Ovary (tissue), 9 donors: ENCODE measurements around the gene RNF123. TPM values are rescaled to one million over a fixed set of nuclear protein-coding genes. Genes with fewer than 3 reads are reported as not detected.
A peak's percentile ranks its signal among the peaks of the same experiment; 100 is the strongest.

Experiments
- DNase-seq, 5 donors: peaks; one replicate each; pipeline ENCODE4 v3.0.0-alpha.2; 2019 to 2020
- H3K27ac ChIP-seq, 2 donors: fragments of 200-600 bp; one replicate each; pipeline versions ENCODE4 v1.5.1 to v1.8.0; 2019 to 2022
- H3K27me3 ChIP-seq: fragments of 200-600 bp; one replicate; pipeline ENCODE4 v1.8.0; 2022
- H3K36me3 ChIP-seq: fragments of 200-600 bp; sonication (generic); one replicate; pipeline ENCODE4 v1.5.1; 2019
- H3K4me1 ChIP-seq: one replicate; pipeline ENCODE4 v1.8.1; 2013; ENCODE audit warnings: mild to moderate bottlenecking, moderate library complexity; ENCODE audit not compliant: insufficient read depth
- H3K4me3 ChIP-seq: fragments of 200-600 bp; sonication (generic); one replicate; pipeline ENCODE4 v1.5.1; 2017
- H3K9me3 ChIP-seq, 2 donors: fragments of 200-600 bp in 1 of 2; sonication (generic) in 1 of 2; one replicate each; pipeline versions ENCODE4 v1.5.1 to v1.8.1; 2013 to 2019; ENCODE audit warnings: mild to moderate bottlenecking in 1 of 2, moderate library complexity in 1 of 2
- EP300 ChIP-seq: sonication (generic); formaldehyde crosslinking; IDR thresholded peaks from one replicate; pipeline ENCODE4 v1.6.1; 2017; ENCODE audit warnings: antibody characterized with exemption
- POLR2A ChIP-seq: fragments of 450-650 bp; IDR thresholded peaks from one replicate; pipeline ENCODE4 v1.6.1; 2017; ENCODE audit warnings: antibody characterized with exemption, mild to moderate bottlenecking, moderate library complexity
- WGBS, 3 donors: extraction: QIAGEN DNeasy Blood & Tissue Kit in 1 of 3; methylation state at CpG; one replicate each; pipeline versions ENCODE4 v1.1.5 to v1.1.7; 2013 to 2017; 5-methylcytosine and 5-hydroxymethylcytosine counted together
- intact Hi-C, 4 donors: fragments of 100-400 bp; cut with DNase I; formaldehyde crosslinking; loops; one replicate each; pipeline versions ENCODE4 v1.11.0 to v1.15.1; 2022 to 2023
- polyA plus RNA-seq, 2 donors: library from polyadenylated mRNA; stranded (reverse); fragments of 200-250 nt in 1 of 2; fragments of 350-450 nt in 1 of 2; fragmentation: Illumina TruSeq in 1 of 2; extraction: RNeasy Lipid Tissue Mini Kit (QIAGEN cat#74804) in 1 of 2; gene quantifications; one replicate each; pipeline ENCODE4 v1.2.3, GENCODE V29; 2013 to 2014
- total RNA-seq, 7 donors: library from RNA; depleted of rRNA in 2 of 7; stranded (reverse); fragments of >200 nt in 2 of 7; fragmentation: NEBNext Ultra II Directional in 3 of 7; extraction: Animal tissue kit (Norgen Biotek cat#: 25700) in 3 of 7; gene quantifications; one replicate each; pipeline versions ENCODE4 v1.1.0 to v1.2.4, GENCODE V29; 2016 to 2023
- TF ChIP-seq, protein P1 (sequence below), 3 donors: fragments of 450-650 bp in 2 of 3; fragments of 200-600 bp in 1 of 3; IDR thresholded peaks; one replicate each; pipeline versions ENCODE4 v1.5.1 to v1.8.0; 2016 to 2022; ENCODE audit warnings: antibody characterized with exemption in 3 of 3, mild to moderate bottlenecking in 1 of 3
- donor health status: DM: no; HTN: no; CAD: no; lungs with moderate emphysema.
- donor health status: DM: no; HTN: no; CAD: no.
- donor health status: Bipolar disorder and iron deficiency.
- donor health status: DM: yes; HTN: yes; CAD: no.
- donor health status: DM: no; HTN: no; CAD: no.
- donor health status: DM: yes; HTN: yes; CAD: no.

RNF123 gene
- total and polyA plus RNA-seq, 9 donors = 15.9 to 37.6 (median 24.0) TPM

DNA sequence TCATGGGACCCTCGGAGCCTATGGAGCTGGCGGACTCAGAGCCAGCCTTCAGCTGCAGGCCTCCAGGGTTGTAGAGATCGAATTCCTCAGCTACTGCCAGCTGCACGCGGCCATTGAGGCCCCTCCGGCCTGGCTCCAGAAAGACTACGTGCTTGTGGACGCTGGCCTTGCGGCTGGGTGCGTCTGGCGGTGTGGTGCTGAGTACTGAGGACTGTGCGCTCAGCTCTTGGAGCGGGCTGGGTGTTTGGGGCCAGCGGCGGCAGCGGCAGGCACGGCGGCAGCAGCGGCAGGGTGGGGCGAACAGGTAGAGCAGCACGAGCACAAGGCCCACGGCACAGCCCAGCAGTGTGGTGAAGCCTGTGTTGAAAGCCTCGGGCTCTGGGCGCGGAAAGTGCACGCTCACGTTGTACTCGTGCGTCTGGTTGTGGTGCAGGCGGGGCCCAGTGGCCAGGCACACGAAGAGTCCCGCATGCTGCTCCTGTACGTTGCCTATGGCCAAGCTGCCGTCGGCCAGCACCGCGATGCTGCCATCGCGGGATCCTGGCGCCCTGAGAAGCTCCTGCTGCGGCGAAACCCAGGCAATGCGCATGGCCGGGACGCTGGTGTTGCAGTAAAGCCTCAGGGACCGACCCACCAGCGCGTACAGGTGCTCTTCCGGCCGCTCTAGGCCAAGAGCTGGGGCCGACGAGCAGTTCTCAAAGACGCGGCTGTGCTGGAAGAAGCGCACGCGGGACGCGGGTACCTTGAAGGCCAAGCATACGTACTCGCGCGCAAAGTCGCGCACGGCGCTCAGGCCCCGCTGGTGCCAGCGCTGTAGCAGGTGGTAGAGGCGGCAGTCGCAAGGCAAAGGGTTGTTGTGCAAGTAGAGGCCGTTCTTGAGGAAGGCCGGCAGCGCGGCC is 28.9 kb downstream of the RNF123 start:
- intact Hi-C loops = loop anchor here in 1 of 4 donors (10.0 kb wide), 1 partner anchor 127 kb away; no protein-coding TSS in a partner anchor
- WGBS, 3 donors = 50 to 71% (median 66%) methylated on average over 66 to 75 of the region's 75 CpGs
- no peak overlapping the region for H3K4me3 ChIP-seq
- no peaks in the 10 kb centered on the region for H3K27me3 ChIP-seq
- no peak overlapping the region for H3K27ac ChIP-seq
- H3K9me3 ChIP-seq = no peaks in the 10 kb centered on the region
- peaks cover 12% of the 10 kb centered on the region for H3K4me1 ChIP-seq
- H3K36me3 ChIP-seq = no peaks in the 10 kb centered on the region
- TF ChIP-seq, protein P1, sequence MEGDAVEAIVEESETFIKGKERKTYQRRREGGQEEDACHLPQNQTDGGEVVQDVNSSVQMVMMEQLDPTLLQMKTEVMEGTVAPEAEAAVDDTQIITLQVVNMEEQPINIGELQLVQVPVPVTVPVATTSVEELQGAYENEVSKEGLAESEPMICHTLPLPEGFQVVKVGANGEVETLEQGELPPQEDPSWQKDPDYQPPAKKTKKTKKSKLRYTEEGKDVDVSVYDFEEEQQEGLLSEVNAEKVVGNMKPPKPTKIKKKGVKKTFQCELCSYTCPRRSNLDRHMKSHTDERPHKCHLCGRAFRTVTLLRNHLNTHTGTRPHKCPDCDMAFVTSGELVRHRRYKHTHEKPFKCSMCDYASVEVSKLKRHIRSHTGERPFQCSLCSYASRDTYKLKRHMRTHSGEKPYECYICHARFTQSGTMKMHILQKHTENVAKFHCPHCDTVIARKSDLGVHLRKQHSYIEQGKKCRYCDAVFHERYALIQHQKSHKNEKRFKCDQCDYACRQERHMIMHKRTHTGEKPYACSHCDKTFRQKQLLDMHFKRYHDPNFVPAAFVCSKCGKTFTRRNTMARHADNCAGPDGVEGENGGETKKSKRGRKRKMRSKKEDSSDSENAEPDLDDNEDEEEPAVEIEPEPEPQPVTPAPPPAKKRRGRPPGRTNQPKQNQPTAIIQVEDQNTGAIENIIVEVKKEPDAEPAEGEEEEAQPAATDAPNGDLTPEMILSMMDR (IDR thresholded peaks at IDR 0.05) = no peak
- TF ChIP-seq POLR2A = no peak
- peak in 2 of 5 donors; percentile 24 to 41 for DNase-seq

DNA sequence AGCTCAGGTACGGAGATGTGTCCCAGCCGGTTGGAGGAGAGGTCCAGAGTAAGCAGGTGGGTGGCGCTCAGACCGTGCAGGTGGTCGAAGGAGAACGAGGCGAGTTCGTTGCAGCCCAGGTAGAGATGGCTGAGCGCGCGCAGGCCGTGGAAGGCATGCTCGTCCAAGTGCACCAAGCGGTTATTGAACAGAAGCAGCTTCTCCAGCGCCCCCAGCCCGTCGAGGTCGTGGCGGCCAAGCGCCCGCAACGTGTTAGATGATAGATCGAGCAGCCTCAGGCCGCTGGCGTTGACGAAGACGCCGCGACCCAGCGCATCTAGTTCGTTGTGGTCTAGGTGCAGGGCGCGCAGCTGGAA is 29.5 kb downstream of the RNF123 start:
- 3 to 7% (median 6%) methylated on average over 33 of the region's 33 CpGs for WGBS, 3 donors
- H3K9me3 ChIP-seq = no peaks in the 10 kb centered on the region
- H3K27ac ChIP-seq = no peak overlapping the region
- H3K27me3 ChIP-seq = no peaks in the 10 kb centered on the region
- H3K4me3 ChIP-seq = peak overlapping the region; percentile 45
- TF ChIP-seq EP300 (no peak), POLR2A (no peak)
- TF ChIP-seq, protein P1 (IDR thresholded peaks at IDR 0.05) = no peak
- H3K36me3 ChIP-seq = no peaks in the 10 kb centered on the region
- peak in 1 of 5 donors; percentile 31 for DNase-seq
- peaks cover 12% of the 10 kb centered on the region for H3K4me1 ChIP-seq
- intact Hi-C loops = loop anchor here in 1 of 4 donors (10.0 kb wide), 1 partner anchor 126 kb away; no protein-coding TSS in a partner anchor

DNA sequence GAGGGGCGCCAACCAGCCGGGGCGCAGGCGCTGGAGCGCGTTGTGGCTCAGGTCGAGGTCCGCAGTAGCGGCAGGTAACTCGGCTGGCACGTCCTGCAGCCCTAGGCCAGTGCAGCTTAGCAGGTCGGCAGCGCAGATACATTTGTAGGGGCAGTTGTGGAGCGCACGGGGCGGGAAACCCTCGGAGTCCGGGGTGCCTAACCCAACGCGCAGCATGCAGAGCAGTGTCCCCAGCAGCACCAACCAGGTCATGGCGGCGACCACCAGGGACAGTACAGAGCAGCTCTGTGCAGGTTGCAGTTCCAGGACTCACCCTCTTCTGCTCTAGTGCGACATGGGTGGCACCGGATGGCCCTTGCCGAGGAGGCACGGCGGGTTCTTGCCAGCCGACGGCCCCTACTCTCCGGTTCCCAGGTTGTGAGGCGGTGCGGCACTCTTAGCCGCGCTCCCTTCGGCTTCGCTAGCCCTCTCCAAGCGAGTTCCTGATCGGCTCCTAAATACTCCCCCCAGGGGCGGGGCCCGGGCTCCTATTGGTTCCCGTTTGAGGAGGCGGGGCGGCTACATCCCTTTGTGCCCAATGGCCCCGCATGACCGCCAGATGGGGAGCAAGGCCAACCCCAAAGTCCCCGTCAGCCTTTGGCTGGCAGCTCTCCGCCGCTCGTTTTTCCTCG is 30.0 kb downstream of the RNF123 start, which contains the start of gene AMIGO3:
Gene AMIGO3 (minus strand): TSS at position 471 of the 671 bp plus-strand sequence. CDS start 219 bp downstream, at position 252.
- peak; percentile 94 to 97 (median 96) for DNase-seq
- no peaks in the 10 kb centered on the region for H3K9me3 ChIP-seq
- peak within 1 kb of the TSS; percentile 45 for H3K4me3 ChIP-seq
- no peaks in the 10 kb centered on the region for H3K36me3 ChIP-seq
- 1% methylated on average over 37 to 50 of the region's 50 CpGs for WGBS, 3 donors
- H3K27ac ChIP-seq = peak within 1 kb of the TSS in 1 of 2 donors; percentile 42
- H3K4me1 ChIP-seq = peaks cover 12% of the 10 kb centered on the region
- no peaks in the 10 kb centered on the region for H3K27me3 ChIP-seq
- TF ChIP-seq, protein P1 (IDR thresholded peaks at IDR 0.05) = peak in 2 of 3 donors; percentile 67 to 78
- TF ChIP-seq POLR2A (peak; percentile 67), EP300 (no peak)
- intact Hi-C loops = loop anchor here in 1 of 4 donors (10.0 kb wide), 1 partner anchor 125 kb away; no protein-coding TSS in a partner anchor

- WGBS, 3 donors = 46 to 56% (median 53%) methylated on average over 4 of the region's 4 CpGs
- Histone ChIP-seq H3K4me1 (peaks cover 14% of the 10 kb centered on the region), H3K36me3 (no peaks in the 10 kb centered on the region), H3K27ac (no peak overlapping the region), H3K9me3 (no peaks in the 10 kb centered on the region), H3K4me3 (no peak overlapping the region), H3K27me3 (no peaks in the 10 kb centered on the region)
- TF ChIP-seq POLR2A (no peak), EP300 (no peak)
- TF ChIP-seq, protein P1 (IDR thresholded peaks at IDR 0.05) = no peak
- intact Hi-C loops = loop anchor here in 1 of 4 donors (5.0 kb wide), 1 partner anchor 66 kb away; the partner anchor contains the start of gene IP6K1
- peak in 2 of 5 donors; percentile 17 to 40 for DNase-seq
Measured at GRCh38 chr3:49720855-49721595, 31.7 kb downstream of the RNF123 start.
